Colon (tissue), 2 donors: ENCODE data around the gene ZFYVE21.

Source experiments
- FAIRE-seq: peaks from 2 replicates; lab custom pipeline; 2012; peaks lifted over from hg19 to GRCh38; lab: Jason Lieb, UNC
- donor health status: control.
- donor health status: control.

ZFYVE21 gene

DNA sequence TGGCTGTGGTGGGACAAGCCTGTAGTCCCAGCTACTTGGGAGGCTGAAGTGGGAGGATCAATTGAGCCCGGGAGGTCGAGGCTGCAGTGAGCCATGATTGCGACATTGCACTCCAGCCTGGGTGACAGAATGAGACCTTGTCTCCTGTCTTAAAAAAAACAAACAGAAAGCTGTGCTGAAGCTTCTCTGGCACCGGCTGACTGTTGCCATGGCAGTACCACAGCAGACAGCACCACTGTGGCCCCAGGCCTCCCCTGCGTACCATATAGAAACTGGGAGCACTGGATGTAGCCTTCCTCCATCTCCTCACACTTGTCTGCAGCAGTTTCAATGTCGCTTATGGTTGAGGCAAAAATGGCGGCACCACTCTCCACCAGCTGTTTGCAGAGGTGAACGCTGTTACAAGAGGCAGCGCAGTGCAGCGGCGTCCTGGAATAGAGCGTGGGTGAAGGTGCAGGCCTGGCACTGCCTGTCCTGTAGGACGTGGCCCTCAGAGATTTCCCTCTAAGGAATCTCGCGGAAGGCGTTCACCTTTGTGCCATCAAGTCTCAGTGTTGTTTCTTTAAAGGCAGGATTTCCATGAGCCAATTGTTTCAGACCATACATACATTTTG is 21.9 kb downstream of the ZFYVE21 start:
- no peak for FAIRE-seq

- no peak for FAIRE-seq
Measured at GRCh38 chr14:103738166-103738565, 22.6 kb downstream of the ZFYVE21 start.

DNA sequence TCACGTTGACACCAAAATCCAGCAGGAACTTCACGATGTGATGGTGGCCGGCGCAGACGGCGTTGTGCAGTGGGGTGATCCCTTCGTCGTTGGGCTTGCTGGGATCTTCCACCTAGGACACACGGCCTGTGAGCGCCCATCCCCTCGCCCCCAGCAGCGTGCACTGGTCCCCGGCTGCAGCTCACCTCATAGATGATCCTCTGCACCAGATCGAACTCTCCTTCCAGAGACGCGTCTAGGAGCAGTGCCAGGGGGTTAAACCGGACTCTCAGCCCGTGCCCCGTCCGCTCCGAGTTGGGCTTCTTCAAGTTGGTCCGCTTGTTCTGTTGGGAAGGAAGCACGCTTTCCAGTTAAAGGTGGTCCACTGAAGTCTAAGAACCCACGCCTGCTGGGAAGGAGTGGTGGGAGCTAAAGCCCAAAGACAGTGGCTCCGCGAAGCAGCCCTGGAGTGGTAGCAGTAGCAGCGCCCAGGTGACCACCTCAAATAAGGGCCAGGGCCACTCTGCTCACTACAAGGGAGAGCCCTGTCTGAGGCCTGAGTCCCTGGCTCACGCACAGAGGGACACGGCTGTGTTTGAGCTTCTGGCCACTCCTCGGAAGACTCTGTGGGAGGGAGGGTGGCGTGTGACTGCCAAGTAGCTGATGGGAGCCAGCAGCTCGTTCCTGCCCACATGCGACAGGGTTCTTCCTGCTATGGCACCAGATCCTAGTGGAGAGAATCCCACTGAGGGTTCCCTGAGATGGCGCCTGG is 23.3 kb downstream of the ZFYVE21 start:
- FAIRE-seq, result no peak

DNA sequence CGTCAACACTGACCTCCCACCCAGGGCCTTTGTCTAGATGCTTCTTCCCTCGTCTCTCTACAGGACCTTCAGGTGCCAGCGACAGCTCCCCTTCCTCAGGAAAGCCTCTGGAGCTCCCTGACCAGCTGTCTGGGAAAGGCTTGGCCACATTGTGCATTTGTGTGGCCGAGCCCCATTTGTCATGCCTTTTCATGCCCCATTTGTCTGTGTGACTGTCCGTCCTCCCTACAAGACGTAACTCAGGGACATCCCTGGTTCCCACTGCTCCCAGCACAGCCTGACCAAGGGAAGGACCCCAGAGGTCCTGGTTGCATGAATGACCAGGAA is 23.8 kb downstream of the ZFYVE21 start:
- no peak for FAIRE-seq

DNA sequence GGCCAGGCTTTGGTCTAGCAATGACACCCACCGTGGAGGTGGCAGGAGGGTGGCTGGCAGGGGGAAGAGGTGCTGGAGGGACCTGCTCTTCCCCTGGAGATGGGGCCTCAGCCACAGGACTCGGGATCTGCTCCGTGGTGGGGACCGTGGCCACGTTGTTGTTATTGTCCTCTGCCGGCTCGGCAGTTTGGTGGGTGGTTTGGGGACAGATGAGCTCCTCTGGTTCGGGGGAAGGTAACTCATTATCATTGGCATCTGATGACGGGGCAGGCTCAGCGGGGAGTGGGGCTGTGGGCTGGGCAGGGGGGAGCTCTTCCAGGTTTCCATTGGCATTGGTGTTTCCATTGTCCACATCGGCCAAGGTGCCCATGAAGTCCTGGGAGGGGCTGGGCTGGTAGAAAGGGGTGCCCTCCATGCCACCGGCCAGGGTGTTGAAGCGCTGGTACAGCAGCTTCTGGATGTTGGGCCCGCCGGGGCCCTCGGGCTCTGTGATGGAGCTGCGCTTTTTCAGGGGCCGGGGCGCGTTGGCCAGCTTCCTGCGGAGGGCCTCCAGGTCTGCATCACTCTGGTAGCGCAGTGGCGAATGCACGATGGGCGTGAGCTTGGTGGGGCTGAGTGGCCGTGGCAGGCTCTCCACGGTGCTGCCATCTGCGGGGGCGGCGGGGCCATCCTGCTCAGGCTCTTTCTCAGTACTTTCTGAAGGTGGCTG is 24.3 kb downstream of the ZFYVE21 start:
- no peak for FAIRE-seq

DNA sequence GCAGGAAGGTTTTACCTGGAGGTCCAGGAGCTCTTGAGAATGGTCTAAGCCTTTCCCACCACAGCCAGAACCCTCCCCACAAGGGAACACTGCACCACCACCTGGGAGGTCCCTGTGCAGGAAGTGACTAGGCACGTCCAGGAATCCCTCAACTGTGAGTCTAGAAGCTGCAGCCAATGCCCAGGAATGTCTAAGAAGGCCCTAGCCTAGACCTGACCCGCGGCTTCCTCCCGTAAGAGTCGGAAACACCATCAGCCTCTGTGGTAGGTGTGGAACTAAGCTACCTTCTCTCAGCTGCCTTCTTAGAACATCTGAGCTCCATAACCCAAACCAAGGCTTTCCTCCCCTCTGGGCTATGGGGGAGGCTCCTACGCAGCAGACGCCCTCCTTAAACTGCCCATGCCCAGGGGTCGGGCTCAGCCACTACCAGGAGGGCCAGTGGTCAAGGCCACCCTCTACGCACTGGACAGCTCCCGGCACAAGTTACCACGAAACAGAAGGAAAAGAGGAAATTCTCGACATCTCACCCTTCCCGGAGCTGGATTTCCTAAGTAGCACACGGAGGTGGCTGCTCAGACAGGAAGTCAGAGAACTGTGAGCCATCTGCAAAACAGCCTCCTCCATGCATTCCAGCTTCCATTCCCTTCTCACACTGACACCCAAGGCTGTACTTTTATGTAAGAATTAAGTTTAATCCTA is 25.5 kb downstream of the ZFYVE21 start:
- FAIRE-seq, result no peak

DNA sequence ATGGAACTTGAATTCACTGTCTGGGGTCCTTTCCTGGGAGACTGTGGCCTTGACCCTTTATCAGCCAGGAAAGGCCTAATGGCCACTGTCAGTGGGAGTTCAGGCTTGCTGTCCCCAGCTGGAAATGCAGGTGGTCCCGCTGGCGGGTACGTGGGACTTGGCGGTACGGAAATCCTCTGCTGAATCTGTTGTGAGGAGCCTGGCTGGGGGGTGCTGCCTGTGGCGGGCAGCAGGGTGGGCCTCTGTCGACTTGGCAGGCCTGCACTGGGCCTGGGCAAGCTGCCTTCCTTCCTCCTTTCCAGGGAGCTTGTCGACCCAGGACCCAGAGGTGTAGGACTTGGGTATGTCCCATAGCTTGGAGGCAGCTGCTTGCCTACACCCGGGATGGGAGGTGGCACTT is 26.3 kb downstream of the ZFYVE21 start:
- no peak for FAIRE-seq

- FAIRE-seq, result no peak
Measured at GRCh38 chr14:103742499-103743255, 27.1 kb downstream of the ZFYVE21 start.

GRCh38 chr14:103743691-103744090 is 28.1 kb downstream of the ZFYVE21 start:
- FAIRE-seq, result no peak

GRCh38 chr14:103744621-103745395 is 29.2 kb downstream of the ZFYVE21 start:
- no peak for FAIRE-seq

- no peak for FAIRE-seq
Measured at GRCh38 chr14:103745424-103745823, 29.8 kb downstream of the ZFYVE21 start.

- FAIRE-seq, result no peak
Measured at GRCh38 chr14:103746701-103747100, 31.1 kb downstream of the ZFYVE21 start.

DNA sequence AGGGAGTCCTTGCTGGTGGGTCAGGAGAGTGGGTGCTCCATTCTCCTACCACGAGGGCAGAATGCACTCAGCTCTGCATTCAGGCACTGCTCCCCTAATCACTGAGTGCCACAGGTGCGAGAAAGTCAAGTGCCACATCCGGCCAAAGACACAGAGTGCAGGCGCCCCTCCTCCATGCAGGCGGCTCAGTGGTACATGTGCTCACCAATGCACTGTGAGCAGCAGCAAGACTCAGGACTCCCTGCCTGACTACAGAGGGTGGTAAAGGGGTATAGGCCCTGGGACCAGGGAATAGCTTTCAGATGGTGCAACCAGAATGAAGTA is 32.9 kb downstream of the ZFYVE21 start:
- no peak for FAIRE-seq

DNA sequence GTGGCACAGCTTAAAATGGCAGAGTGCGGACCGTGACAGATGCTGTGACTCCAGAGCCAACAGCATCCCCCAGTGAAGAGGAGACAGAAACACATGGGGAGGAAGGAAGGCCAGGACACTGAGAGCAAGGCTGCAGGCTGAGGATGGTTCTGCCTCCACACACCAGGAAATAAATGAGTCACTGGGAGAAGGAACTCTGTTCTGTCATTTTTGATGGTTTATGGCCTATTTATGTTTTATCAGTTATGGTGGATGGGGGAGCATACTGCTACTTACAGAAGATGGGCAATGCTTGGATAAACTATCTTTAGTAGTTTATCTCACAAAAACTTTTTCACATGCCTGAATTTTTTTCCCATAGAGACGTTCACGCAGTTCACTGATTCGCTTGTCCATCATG is 33.8 kb downstream of the ZFYVE21 start:
- FAIRE-seq, result no peak

- FAIRE-seq, result no peak
Measured at GRCh38 chr14:103749860-103750259, 34.2 kb downstream of the ZFYVE21 start.

- no peak for FAIRE-seq
Measured at GRCh38 chr14:103753774-103754173, 38.2 kb downstream of the ZFYVE21 start.

GRCh38 chr14:103755060-103755459 is 39.5 kb downstream of the ZFYVE21 start:
- no peak for FAIRE-seq

GRCh38 chr14:103758059-103758776 is 42.6 kb downstream of the ZFYVE21 start:
- FAIRE-seq, result no peak

DNA sequence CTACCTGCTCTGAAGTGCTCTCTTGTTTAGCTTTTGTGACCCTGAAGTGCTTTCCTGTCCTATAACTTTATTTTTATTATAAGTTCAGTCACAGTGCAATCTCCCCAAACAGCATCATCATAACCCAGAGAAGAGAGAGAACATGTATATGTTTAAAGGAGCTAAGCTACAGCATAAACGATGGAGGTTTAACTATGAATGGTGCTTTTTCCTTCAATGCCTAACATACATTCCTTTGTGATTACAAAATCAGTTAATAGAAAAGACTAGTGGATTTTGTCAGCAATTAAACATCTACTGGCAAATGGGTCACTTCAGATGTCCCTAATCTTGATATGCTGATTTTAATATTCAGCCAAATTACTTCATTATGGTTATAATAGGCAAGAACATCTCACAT is 46.4 kb downstream of the ZFYVE21 start:
- FAIRE-seq, result no peak

GRCh38 chr14:103762541-103762940 is 46.9 kb downstream of the ZFYVE21 start:
- no peak for FAIRE-seq
